GM03348 (cell line): ENCODE results near the gene KCNN3.

Source experiments
- DNase-seq: peaks from one replicate; pipeline ENCODE4 v3.0.0; 2012; ENCODE audit warnings: low spot score

The KCNN3 gene

DNA sequence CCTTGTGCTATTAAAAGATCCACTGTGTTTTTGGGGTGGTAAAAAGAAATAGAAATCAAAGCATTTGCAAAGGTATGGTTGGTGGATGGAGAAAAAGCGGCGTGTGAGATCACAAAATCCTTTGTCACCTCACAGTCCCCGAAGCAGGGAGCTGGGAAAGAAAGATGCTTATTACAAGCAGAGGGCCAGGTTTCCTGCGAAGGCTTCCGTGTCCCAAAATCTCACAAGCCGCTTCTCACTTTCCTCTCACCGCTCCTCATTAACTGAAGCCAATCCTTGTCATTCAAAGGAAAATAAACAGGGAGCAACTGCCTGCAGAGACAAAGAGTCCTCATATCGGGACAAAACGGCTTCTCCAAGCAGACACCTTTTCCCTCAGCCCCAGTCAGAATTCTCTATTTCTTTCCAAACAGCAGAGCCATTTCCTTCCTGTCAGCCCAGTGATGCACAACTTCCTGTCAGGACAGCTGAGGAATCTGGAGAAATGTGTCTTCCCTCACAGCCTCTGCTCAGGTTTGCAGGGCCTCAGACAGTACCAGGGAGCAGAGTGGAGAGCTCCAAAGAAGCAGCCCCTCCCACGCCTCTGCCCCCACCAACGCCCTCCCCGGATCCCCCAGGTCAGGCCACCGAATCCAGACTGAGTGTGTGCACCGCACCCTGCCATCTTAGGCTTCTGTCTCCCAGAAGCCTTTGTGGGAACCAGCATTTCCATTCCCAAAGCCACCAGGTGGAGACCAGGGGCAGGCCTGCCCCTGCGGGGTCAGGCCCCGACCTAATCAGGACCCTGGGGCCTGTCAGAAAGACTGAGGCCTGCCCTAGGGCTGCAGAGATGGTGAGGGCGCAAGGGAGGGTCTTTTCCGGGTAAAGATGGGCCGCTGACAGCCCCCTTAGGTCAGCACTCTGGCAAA lies 29.6 kb downstream of the KCNN3 start:
- peak; percentile 45 for DNase-seq

DNA sequence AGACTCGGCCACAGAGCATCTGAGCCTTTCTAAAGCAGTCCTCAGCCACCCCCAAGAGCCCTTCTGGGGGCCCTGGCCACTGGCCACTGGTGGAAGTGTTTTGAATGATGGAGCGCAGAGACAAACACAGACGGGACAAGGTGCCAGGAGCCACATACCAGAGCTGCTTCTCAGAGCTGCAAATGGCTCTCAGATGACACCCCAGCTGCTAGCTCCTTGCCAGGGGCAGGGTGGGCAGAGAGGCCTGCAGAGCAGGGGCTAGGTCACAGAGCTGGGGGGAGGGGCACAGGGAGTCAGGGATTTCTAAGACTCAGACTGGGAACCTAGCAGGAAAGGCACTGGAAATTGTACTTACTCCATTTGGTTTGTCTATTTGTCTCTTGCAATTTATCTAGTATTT lies 30.4 kb downstream of the KCNN3 start:
- DNase-seq = peak; percentile 64

DNA sequence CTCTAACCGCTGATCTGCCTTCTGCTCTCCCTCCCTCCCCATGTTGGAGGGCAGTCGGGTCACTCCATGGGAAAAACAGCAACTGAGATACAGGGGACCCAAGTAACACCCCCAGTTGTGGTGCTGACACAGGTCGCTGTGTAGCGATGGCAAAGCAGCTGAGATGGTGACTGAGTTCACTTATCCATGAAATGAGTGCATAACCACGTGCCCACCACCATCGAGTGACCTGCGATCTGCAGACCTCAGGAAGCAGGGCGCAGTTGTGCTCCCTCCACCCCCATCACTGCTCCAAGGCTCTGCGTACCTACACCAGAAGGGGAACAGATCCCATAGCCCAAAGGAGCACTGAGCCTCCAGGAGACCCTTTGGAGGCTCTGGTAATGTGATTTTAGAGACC lies 31.1 kb downstream of the KCNN3 start:
- no peak for DNase-seq

DNA sequence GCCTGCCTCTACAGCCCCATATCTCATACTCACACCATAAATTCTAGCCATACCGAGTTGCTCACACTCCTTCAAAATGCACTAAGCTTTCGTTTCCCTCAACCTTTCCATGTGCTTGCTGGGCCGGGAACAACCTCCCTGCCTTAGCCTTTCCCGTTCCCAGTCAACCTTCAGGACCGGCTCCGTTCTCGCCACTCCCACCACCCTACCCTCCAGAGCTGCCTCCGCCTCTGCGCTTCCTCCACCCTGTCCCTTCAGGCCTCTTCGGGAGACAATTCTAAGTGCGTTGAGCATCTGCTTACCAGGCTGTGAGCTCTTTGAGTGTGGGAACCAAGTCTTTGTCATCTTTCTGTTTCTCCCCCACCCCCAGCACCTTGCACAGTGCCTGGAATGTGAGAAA lies 31.6 kb downstream of the KCNN3 start:
- no peak for DNase-seq

DNA sequence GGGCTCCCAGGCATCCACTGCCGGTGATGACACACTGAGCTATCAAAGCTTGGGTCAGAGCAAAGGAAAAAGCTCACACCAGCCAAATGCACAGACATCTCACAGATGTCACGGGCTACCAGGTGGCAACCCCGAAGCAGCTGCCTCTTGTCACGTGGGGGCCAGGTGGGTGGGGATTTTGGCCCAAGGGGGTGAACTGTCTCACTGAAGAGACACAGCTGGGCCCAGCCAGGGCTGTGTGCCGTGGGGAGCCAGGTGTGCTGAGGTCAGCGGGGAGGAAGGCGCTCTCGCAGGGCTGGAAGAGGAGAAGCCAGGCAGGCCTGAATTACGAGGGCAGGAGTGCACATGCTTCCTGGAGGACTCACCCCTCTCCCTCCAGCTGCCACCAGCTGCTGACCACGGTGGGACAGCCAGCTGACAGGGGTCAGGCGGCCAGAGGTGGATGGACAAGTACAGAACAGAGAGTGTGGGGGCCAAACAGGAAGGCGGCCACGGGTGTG lies 32.4 kb downstream of the KCNN3 start:
- no peak for DNase-seq

DNA sequence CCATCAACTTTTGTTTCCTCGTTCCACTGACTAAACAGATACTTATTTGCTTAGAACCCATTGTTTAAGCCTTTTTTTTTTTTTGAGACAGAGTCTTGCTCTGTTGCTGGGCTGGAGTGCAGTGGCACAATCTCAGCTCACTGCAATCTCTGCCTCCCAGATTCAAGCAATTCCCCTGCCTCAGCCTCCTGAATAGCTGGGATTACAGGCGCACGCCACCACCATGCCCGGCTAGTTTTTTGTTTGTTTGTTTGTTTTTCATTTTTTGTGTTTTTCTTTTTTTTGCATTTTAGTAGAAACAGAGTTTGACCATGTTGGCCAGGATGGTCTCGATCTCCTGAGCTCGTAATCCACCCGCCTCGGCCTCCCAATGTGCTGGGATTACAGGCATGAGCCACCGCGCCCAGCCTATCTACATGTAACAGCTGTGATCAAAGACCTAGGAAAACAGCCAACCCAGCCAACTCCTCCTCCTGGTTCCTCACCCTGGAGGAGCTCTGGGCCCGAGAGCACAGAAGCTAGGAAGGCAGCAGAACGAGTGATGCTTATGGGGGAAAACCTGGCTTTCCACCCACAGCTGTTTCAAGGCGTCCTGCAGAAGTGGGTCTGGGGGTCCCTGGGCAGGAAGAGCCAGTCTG lies 32.9 kb downstream of the KCNN3 start:
- no peak for DNase-seq

DNA sequence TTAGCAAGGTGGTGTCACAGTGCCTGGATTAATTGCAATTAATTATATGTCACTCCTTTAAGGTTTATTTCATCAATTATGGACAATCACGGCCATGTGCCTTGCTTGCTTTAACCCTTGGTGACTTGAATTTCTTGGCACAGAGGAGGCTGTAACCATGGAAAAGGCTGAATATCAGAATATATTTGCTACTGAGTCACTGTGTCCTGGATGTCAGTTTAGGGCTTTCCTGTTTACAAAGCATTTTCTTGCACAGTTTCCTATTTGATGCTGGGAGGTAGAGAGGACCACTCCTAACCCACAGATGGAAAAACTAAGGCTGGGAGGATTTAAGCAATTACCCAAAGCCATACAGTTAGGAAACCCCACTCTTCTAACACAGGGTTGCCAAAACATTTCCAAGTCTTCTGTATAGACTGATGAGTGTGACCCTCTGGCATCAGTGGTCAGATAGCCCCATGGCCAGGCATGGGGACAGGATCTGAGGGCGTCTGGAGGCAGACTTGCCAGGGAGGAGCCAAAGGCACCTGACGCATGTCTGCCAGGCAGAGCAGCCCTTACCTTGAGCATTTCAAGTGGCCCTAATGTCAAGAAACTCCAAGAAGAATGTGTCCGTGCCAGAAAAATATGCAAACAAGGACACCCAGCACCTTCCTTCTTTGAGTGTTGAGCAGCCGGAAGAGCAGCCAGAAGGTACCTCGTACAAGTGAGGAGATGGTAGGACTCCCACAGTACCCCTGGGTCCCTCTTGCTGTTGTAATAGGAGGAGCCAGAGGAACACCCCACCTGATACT lies 34.4 kb downstream of the KCNN3 start:
- DNase-seq = no peak

DNA sequence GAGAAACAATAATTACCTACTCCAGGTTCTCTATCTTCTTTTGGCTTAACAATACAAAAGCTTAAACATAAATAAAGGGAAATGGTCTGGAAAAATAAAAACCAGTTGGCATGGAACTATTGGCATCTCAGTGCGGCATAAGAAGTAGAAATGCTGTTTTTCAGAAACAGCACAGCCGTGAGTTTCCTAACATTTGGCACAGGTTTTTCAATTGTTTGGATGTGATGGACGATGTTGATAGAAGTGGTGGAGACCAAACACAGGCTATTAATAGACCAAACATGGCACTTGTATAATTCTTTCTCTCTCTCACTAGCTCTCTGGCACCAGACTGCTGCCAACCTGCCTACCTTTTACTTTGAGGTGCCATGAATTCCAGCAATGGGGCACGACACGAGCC lies 36.2 kb downstream of the KCNN3 start:
- no peak for DNase-seq

DNA sequence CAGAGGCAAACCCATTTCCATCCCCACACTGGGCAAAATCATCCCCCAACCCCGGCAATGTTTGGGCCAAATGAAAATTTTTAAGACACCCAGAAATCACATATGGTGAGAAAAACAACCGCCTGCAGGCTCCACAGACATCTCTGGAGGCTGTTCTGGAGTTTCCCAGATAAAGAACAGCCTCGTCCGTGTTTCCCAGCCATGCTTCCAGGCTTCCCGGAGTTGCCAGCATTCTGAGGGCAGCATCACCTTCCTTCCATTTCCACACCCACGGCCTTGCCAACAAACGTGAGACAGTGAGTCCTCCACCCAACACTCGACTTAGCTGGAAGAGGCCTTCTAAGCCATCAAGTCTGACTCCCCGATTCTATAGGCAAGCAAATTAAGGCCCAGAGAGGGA lies 36.9 kb downstream of the KCNN3 start:
- DNase-seq = no peak

DNA sequence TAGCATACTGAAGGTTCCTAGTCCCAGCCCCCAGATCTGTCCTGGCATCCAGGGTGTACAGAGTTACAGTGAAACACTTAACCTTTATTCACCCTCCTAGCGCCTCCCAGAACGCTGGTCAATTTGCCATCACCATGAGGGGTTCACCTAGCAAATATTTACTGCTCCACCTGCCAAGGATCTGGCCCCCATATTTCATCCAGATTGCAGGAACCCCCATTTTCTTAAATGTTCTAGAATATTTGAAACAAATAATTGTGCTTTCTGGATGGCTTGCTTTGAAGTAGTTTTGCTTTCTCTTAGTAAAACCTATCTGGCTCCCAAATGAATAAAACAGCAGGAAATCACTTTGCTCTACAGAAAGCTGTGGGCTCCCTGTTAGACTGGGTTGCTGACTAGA lies 37.7 kb downstream of the KCNN3 start:
- no peak for DNase-seq

DNA sequence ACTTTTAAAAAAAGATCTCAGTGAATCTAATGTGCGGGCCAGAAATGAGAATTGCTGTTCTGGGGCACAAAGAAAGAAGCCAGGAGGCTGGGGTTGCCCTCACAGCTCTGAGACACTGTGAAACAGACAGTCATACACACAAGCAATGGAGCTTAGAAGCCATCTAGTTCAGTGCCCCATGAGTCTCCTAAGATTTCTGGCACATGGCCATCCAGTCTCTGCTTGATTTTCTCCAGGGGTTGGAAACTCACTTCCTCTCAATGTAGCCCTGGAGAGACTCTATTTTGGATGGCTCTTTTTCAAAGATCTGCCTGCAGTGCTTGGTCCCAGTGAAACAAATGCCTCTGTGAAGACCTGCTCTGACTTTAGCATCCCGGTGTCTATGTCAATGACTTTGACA lies 38.6 kb downstream of the KCNN3 start:
- DNase-seq = no peak

DNA sequence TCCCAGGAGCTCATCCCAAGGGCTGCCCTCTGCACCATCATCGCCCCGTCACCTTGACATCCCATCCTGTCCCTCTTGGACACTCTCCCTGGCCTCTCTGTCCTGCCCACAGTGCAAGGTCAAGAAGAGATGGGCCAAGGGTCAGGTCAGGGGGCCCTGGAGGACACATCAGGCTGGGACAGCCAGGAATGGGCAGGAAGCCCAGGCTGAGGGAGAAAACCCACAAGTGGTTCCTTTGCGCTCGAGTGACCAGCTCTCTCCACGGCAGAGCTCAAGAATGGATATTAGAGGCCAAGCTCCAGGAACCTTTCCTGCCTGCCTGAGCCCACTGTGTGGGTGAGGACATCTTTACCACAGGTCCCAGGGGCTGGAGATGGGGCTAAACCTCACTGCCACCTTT lies 41.0 kb downstream of the KCNN3 start:
- DNase-seq = no peak

DNA sequence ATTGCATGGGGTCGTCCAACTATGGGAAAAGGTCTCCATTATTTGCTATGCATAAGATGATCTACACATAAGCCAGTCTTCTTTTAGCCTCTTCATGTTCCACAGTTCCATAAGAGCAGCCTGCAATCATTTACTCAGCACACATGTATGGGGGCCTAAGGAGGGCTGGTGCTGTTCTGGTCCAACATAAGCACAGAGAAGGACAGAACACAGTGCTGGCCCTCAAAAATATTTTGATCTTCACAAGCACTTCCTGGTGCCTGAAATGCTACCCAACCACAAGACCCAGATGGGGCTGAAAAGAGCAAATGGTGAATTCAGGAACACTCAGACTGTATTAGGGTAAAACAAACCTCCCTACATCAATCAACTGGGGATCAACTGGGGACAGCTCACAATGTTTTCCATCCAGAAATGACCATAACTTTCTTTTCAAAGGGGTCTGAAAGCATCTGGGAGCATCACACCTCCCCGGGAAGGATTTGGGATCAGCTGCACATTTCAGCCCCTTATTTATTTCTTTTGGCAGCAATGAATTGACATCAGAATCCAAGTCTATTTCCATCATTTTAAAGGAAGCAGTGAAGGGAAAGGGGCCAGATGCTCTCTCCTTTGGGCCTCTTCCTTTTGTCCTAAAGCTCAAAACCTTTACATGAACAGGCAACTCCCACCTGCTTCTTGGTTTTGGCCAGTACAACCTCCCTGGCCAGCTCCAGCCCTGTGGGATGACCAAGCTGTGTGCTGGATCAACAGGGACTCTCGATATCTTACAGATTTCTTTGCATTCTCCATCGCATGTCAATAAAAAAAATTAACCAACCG lies 45.7 kb downstream of the KCNN3 start:
- DNase-seq = no peak

DNA sequence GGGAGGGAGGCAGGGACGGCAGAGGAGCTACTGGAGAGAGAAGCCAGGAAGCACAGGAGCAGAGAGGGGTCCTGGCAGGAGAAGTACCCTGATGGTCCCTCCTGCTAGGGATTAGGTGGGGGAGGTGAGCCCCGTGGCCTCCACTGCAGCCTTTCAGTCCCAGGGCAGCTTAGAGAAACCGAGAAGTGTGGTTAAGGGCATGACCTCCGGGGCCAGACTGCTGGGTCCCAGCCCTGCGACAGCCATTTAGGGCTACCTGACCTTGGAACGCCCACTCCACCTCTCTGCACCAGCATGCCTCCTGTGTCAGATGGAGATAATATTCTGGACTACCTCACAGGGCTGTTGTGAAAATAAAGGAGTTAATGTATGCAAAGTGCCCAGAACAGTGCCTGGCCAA lies 47.4 kb downstream of the KCNN3 start:
- no peak for DNase-seq

DNA sequence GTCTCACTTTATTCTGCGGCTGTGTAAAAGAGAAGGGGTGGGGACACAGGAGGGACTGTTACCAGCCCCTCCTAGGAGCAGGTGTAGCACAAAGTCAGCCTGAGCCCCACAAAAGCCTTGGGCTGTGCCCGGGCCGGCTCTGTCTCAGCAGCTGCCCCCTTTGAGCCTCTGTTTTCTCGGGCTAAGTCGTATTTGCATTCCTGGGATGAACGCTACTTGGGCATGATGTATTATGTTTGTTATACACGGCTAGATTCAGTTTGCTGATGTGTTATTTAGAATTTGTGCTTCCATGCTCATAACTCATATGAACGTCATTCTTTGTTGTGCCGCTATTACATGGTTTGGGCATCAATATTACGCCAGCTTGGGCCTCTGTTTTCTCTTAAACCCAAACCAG lies 47.8 kb downstream of the KCNN3 start:
- no peak for DNase-seq

DNA sequence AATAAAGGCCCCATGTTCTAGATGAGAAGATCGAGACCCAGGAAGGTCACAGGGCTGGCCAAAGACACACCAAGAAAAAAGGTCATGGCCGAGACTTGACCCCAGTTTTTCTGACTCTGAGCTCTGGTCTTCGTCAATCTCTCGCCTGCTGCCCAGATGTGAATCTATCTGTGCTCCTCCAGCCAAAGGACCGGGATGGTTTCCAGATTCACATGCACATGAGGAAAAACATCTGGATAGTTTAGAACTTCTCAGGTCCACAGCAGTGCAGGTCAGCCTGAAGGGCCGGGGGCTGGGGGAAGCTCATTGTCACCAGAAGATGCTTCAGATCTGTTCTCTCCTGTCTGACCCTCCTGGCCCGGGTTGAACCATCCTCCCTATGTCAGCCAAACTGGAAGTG lies 49.0 kb downstream of the KCNN3 start:
- DNase-seq = no peak

DNA sequence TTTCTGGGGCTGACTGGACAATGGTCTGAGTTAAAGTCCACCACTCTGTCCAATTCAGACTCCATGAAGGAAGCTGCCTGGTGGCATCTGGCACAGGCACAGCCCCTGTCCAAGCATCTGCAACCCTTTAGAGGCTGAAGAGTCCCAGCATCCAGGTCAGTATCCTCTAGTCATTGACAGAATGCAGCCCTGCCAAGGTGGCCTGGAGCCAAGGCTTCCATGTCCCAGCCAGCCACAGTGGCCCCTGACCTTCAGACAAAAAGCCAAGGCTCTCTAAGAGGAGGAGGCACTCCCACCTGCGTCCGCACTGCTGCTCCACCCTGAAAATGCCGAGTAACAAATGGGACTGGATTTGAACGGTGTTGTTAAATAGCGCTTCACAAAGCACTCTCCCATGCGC lies 49.4 kb downstream of the KCNN3 start:
- DNase-seq = no peak

DNA sequence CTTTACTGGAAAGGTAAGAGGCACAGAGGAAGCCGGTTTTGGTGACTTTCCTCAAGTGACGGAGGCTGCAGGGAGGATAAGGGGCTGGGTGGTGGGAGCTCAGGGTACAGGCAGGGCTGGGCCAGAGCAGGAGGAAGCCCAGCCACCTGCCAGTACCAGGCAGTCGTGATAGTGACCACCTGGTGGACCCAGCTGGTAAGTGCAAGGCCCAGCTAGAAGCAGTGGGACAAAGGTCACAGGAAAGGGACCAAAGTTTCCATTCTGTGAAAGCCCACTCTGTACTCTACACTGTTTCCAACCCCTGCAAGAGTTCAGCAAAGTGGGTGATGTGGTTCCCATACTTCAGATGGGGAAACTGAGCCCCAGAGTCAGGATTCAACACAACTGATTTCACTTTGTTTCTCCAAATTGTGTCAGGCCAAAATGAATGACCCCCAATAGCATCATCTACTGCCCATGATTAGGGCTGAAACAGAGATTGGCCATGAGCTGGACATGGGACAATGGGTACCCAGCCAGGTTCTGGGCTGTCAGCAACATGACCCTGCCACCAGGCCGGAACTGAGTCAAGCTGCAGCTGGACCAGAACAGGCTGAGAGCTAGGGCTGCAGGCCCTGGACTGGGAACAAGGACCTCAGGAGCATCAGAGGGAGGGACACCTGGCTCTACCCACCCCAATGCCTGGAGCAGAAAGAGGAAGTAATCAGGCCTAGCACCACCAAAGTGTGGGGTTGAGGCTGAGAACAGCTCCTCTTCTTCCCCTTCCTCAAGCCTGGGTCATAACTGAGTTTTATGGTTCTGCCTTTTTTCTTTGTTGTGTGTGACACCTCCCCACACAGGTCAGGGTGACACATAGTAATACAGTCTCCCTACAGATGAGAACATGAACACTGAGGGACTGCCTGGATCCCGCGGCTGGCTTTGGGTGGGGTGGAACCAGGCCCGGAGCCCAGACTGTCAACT lies 50.2 kb downstream of the KCNN3 start:
- DNase-seq = no peak

DNA sequence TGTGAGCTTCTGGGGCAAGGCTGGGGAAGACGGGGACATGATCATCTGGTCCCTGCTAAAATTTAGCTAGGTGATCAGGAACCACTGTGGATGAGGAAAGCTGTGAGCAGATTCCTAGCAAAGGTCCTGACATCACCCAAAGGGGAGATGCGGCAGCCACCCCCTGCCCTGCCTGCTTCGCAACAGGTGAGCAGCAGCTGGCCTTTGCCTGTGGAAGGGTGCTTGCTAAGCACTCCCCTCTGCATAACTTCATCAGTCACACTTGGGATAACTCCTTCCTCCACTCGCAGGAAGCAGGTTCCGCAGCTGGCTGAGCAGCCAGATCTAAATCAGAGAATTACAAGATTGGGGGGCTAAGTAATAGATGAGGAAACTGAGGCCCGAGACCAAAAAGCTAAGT lies 51.2 kb downstream of the KCNN3 start:
- no peak for DNase-seq

DNA sequence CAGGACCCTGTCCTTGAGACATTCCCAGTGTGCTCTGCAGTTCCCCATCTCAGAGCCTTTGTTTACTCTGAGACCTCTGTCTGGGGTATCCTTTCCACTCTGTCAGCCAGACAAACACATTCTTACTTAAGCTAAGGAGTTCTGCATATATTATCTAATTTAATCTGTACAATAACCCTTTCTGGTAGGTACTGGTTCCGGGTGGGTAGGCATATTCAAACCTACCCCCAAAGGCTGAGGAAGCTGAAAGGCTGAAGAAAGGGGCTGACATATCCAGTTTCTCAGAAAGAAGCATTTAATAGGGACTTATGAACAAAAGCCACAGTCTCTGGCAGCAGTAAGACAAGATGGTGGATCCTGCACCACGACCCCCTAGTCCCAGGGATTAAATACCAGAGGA lies 53.1 kb downstream of the KCNN3 start:
- DNase-seq = no peak

DNA sequence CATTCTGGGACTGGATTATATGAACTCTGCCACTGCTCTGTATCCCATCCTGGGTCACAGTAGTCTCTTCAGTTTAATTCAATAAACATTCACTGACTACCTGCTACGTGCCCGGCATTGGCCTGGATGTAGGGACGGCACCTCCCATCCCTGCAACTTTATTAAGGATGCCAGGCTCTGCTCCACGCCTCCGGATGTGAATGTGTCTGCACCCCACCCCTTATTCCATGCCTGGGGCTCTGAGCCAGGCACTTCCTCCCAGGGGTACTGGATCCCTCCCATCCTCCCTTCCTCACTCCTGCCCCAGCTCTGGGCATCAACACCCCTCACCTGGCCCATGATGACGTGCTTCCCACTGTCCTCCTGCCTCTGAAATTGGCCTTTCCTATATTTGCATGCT lies 53.7 kb downstream of the KCNN3 start:
- DNase-seq = no peak
